Measurements from ENCODE around the gene GVQW3.

DNA sequence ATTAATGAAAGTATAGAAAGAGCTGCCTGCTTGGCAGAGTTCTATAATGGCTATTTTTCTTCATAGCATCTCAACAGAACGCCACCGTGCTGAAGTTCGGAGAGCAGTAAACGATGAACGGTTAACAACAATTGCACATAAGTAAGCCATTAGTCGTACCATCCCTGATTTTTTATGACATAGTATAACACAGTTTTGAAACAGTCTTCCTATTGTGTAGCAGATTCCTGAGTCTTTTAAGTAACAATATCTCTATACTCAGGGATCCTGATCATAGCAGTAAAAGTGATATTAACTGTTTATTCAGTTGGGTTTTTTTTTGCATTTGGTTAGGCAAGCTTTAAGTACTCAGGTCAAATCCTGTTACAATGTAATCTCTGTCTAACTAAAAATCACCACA, 72.1 kb downstream of the GVQW3 start:
- TF ChIP-seq, protein P1, sequence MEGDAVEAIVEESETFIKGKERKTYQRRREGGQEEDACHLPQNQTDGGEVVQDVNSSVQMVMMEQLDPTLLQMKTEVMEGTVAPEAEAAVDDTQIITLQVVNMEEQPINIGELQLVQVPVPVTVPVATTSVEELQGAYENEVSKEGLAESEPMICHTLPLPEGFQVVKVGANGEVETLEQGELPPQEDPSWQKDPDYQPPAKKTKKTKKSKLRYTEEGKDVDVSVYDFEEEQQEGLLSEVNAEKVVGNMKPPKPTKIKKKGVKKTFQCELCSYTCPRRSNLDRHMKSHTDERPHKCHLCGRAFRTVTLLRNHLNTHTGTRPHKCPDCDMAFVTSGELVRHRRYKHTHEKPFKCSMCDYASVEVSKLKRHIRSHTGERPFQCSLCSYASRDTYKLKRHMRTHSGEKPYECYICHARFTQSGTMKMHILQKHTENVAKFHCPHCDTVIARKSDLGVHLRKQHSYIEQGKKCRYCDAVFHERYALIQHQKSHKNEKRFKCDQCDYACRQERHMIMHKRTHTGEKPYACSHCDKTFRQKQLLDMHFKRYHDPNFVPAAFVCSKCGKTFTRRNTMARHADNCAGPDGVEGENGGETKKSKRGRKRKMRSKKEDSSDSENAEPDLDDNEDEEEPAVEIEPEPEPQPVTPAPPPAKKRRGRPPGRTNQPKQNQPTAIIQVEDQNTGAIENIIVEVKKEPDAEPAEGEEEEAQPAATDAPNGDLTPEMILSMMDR (IDR thresholded peaks at IDR 0.05): no peak
- TF ChIP-seq EP300 (IDR thresholded peaks at IDR 0.05) (no peak), POLR2A (IDR thresholded peaks at IDR 0.05) (no peak)

All from tibial nerve (tissue), 4 donors.